Gastroesophageal sphincter (tissue), 3 donors: ENCODE data around the gene NIPA2.

ENCODE experiments used
- EP300 ChIP-seq: sonication (generic); formaldehyde crosslinking; IDR thresholded peaks from one replicate; pipeline ENCODE4 v1.6.1; 2017; ENCODE audit warnings: antibody characterized with exemption, mild to moderate bottlenecking
- POLR2AphosphoS5 ChIP-seq: sonication (generic); formaldehyde crosslinking; IDR thresholded peaks from one replicate; pipeline ENCODE4 v1.6.1; 2017; ENCODE audit warnings: antibody characterized with exemption
- TF ChIP-seq, protein P1 (sequence below), 4 experiments: fragments of 200-600 bp in 2 of 4; fragments of 450-650 bp in 2 of 4; sonication (generic) in 1 of 4; IDR thresholded peaks; one replicate each; pipeline ENCODE4 v1.5.1; 2017 to 2019; ENCODE audit warnings: antibody characterized with exemption in 4 of 4, mild to moderate bottlenecking in 2 of 4, moderate library complexity in 2 of 4

DNA sequence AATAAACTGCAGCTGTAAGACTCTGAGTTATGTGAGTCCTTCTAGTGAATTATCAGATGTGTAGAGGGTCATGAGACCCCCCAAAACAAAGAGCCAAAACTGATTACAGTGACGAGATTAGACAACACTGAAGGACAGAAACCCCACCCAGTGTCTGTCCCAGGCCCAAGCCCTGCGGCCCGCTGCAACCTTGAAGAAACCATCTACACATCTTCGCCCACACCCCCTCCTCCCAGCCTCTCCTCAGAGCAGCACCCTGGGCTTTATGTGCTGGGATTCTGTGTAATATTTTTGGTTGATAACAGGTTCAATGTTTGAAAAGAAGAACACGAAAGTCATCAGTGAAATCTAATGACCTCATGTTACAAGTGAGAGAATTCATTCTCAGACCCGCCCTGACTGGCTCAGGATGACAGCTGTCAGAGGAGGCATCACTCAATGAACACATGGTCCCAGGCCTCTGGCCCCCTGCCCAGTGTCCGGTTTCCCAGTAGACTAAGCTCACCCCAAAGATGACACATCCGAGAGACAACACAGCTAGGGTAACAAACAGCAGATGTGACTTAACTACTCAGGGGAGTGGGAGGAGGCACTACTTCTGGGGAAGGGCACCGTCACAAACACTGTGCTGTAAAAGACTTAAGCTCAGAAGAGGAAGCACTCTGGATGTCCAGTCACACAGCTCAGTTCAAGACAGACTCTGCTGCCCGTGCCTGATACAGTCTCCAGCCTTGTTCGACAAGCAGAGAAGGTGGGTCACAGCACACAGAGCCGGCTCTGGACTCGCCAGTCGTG is 48.9 kb downstream of the NIPA2 start:
- TF ChIP-seq, protein P1, sequence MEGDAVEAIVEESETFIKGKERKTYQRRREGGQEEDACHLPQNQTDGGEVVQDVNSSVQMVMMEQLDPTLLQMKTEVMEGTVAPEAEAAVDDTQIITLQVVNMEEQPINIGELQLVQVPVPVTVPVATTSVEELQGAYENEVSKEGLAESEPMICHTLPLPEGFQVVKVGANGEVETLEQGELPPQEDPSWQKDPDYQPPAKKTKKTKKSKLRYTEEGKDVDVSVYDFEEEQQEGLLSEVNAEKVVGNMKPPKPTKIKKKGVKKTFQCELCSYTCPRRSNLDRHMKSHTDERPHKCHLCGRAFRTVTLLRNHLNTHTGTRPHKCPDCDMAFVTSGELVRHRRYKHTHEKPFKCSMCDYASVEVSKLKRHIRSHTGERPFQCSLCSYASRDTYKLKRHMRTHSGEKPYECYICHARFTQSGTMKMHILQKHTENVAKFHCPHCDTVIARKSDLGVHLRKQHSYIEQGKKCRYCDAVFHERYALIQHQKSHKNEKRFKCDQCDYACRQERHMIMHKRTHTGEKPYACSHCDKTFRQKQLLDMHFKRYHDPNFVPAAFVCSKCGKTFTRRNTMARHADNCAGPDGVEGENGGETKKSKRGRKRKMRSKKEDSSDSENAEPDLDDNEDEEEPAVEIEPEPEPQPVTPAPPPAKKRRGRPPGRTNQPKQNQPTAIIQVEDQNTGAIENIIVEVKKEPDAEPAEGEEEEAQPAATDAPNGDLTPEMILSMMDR (IDR thresholded peaks at IDR 0.05), result no peak
- TF ChIP-seq POLR2AphosphoS5, result no peak
- no peak for TF ChIP-seq EP300
